GM18498 (cell line): ENCODE measurements around the gene ERC1.
"Not testable (repeated sequence)": the region's sequence is repeated elsewhere in the genome, so short reads cannot be mapped to it uniquely, and the experiment has no call there.

ENCODE experiments used
- ATAC-seq: cut with Tn5 transposase; IDR thresholded peaks from one replicate; pipeline ENCODE4 v1.9.1; 2021; ENCODE audit warnings: mild to moderate bottlenecking, moderate library complexity; ENCODE audit not compliant: unreplicated experiment

ERC1 gene

GRCh38 chr12:1213618-1214205 is 222.7 kb downstream of the ERC1 start:
- no peak for ATAC-seq

- ATAC-seq, result no peak
Measured at GRCh38 chr12:1216560-1216959, 225.5 kb downstream of the ERC1 start.

- ATAC-seq, result no peak
Measured at GRCh38 chr12:1217191-1217949, 226.3 kb downstream of the ERC1 start.

GRCh38 chr12:1218369-1218768 is 227.3 kb downstream of the ERC1 start:
- no peak for ATAC-seq

GRCh38 chr12:1220127-1221092 is 229.4 kb downstream of the ERC1 start:
- no peak for ATAC-seq

GRCh38 chr12:1222858-1223639 is 232.0 kb downstream of the ERC1 start:
- ATAC-seq, result no peak

- ATAC-seq, result no peak
Measured at GRCh38 chr12:1226951-1227350, 235.9 kb downstream of the ERC1 start.

- ATAC-seq, result no peak
Measured at GRCh38 chr12:1234073-1234472, 243.1 kb downstream of the ERC1 start.

- no peak for ATAC-seq
Measured at GRCh38 chr12:1246637-1247036, 255.6 kb downstream of the ERC1 start.

- ATAC-seq, result no peak
Measured at GRCh38 chr12:1250641-1251040, 259.6 kb downstream of the ERC1 start.

GRCh38 chr12:1252758-1253157 is 261.7 kb downstream of the ERC1 start:
- ATAC-seq, result no peak

GRCh38 chr12:1255125-1255524 is 264.1 kb downstream of the ERC1 start:
- ATAC-seq, result not testable (repeated sequence)

- not testable (repeated sequence) for ATAC-seq
Measured at GRCh38 chr12:1255854-1256253, 264.8 kb downstream of the ERC1 start.

- no peak for ATAC-seq
Measured at GRCh38 chr12:1256285-1256684, 265.3 kb downstream of the ERC1 start.

GRCh38 chr12:1256991-1257390 is 266.0 kb downstream of the ERC1 start:
- no peak for ATAC-seq

- no peak for ATAC-seq
Measured at GRCh38 chr12:1262011-1262410, 271.0 kb downstream of the ERC1 start.

- no peak for ATAC-seq
Measured at GRCh38 chr12:1267243-1267642, 276.2 kb downstream of the ERC1 start.

GRCh38 chr12:1272142-1272541 is 281.1 kb downstream of the ERC1 start:
- no peak for ATAC-seq

GRCh38 chr12:1273051-1273450 is 282.0 kb downstream of the ERC1 start:
- no peak for ATAC-seq

- no peak for ATAC-seq
Measured at GRCh38 chr12:1277905-1278304, 286.9 kb downstream of the ERC1 start.

GRCh38 chr12:1279050-1279449 is 288.0 kb downstream of the ERC1 start:
- ATAC-seq, result no peak
